H1 (cell line): ENCODE results near the gene CIBAR2. TPM values are rescaled to one million over a fixed set of nuclear protein-coding genes. Genes with fewer than 3 reads are reported as not detected.

Experiments used
- CTCF ChIA-PET: fragments of 300-600 bp; sonication (Branson Sonifier 250); formaldehyde crosslinking; loops from one replicate; lab custom pipeline; 2021; ENCODE audit not compliant: partially characterized antibody; lab: Charles Lee
- POLR2A ChIA-PET: fragments of 300-600 bp; sonication (Branson Sonifier 250); formaldehyde crosslinking; loops from one replicate; lab custom pipeline; 2021; ENCODE audit warnings: inconsistent platforms; ENCODE audit not compliant: partially characterized antibody; lab: Charles Lee
- DNase-seq, 2 experiments: peaks; one replicate each; pipeline versions ENCODE4 v3.0.0 to v3.0.0-alpha.2; 2010 to 2022; ENCODE audit warnings: low spot score in 2 of 2, low read depth in 1 of 2, mixed read lengths in 1 of 2
- FAIRE-seq: peaks from 2 replicates; lab custom pipeline; 2011; peaks lifted over from hg19 to GRCh38; lab: Jason Lieb, UNC
- H2AFZ ChIP-seq: 2 replicates; pipeline ENCODE4 v1.8.1; 2012; ENCODE audit warnings: low read length, inconsistent platforms
- H2AK5ac ChIP-seq: 2 replicates; pipeline ENCODE4 v1.6.1; 2013; ENCODE audit warnings: low read depth, low read length
- H2BK120ac ChIP-seq: replicated peaks from 2 replicates; pipeline ENCODE3; 2013; ENCODE audit warnings: low read depth, low read length, inconsistent platforms
- H2BK12ac ChIP-seq: 2 replicates; pipeline ENCODE4 v1.6.1; 2013; ENCODE audit warnings: low read depth, low read length
- H2BK15ac ChIP-seq: 2 replicates; pipeline ENCODE4 v1.6.1; 2013; ENCODE audit warnings: low read length
- H2BK20ac ChIP-seq: 2 replicates; pipeline ENCODE4 v1.6.1; 2013; ENCODE audit warnings: low read length
- H2BK5ac ChIP-seq: 2 replicates; pipeline ENCODE4 v1.6.1; 2013; ENCODE audit warnings: low read depth, low read length
- H3K14ac ChIP-seq: 2 replicates; pipeline ENCODE4 v1.6.1; 2013; ENCODE audit warnings: inconsistent platforms; ENCODE audit not compliant: insufficient read length
- H3K18ac ChIP-seq: 2 replicates; pipeline ENCODE4 v1.6.1; 2013; ENCODE audit warnings: low read length; ENCODE audit errors: extremely low read depth
- H3K23ac ChIP-seq: 2 replicates; pipeline ENCODE4 v1.6.1; 2013; ENCODE audit warnings: inconsistent platforms; ENCODE audit not compliant: insufficient read length
- H3K23me2 ChIP-seq: 2 replicates; pipeline ENCODE4 v1.6.1; 2013; ENCODE audit warnings: low read depth, low read length
- H3K27ac ChIP-seq: 2 replicates; pipeline ENCODE4 v1.6.1; 2011; ENCODE audit warnings: low read depth, low read length, inconsistent platforms
- H3K27me3 ChIP-seq, 4 experiments: replicated peaks in 1 of 4; 1 replicate in 1 of 4; 2 replicates in 3 of 4; pipeline versions ENCODE4 v1.6.1 to v1.8.1; 2011 to 2013; ENCODE audit warnings: low read length in 3 of 4, mild to moderate bottlenecking in 3 of 4, inconsistent platforms in 2 of 4, mixed read lengths in 2 of 4, moderate library complexity in 1 of 4; ENCODE audit not compliant: control insufficient read depth in 3 of 4, insufficient read depth in 3 of 4; ENCODE audit errors: extremely low read depth in 1 of 4
- H3K36me3 ChIP-seq, 4 experiments: 2 replicates each; pipeline versions ENCODE4 v1.6.1 to v1.8.1; 2011 to 2013; ENCODE audit warnings: mild to moderate bottlenecking in 4 of 4, low read length in 3 of 4, moderate library complexity in 2 of 4, control low read depth in 1 of 4, inconsistent platforms in 1 of 4; ENCODE audit not compliant: insufficient read depth in 4 of 4, control insufficient read depth in 2 of 4
- H3K4ac ChIP-seq: replicated peaks from 2 replicates; pipeline ENCODE3; 2013; ENCODE audit warnings: low read length, low read depth, mixed read lengths, inconsistent platforms; ENCODE audit not compliant: insufficient read length
- H3K4me1 ChIP-seq, 4 experiments: replicated peaks in 1 of 4; 1 replicate in 1 of 4; 2 replicates in 3 of 4; pipeline versions ENCODE4 v1.6.1 to v1.8.1; 2011 to 2013; ENCODE audit warnings: low read length in 3 of 4, inconsistent platforms in 2 of 4, mixed read lengths in 1 of 4; ENCODE audit not compliant: insufficient read depth in 4 of 4, control insufficient read depth in 3 of 4
- H3K4me2 ChIP-seq, 2 experiments: 2 replicates each; pipeline versions ENCODE4 v1.6.1 to v1.8.1; 2011 to 2013; ENCODE audit warnings: low read depth in 2 of 2, low read length in 2 of 2, control low read depth in 1 of 2, inconsistent platforms in 1 of 2, mild to moderate bottlenecking in 1 of 2; ENCODE audit not compliant: insufficient read depth in 1 of 2
- H3K4me3 ChIP-seq, 4 experiments: fragments of 200-600, 300-600 bp in 1 of 4; sonication (generic), shearing (Covaris generic), sonication (Bioruptor Twin) in 1 of 4; 2 replicates each; pipeline versions ENCODE4 v1.5.1 to v1.8.1; 2011 to 2016; ENCODE audit warnings: low read length in 4 of 4, low read depth in 3 of 4, control low read depth in 2 of 4, inconsistent platforms in 2 of 4, mild to moderate bottlenecking in 2 of 4, mixed read lengths in 1 of 4, moderate library complexity in 1 of 4; ENCODE audit not compliant: insufficient read depth in 2 of 4; ENCODE audit errors: extremely low read depth in 1 of 4
- H3K56ac ChIP-seq: replicated peaks from 2 replicates; pipeline ENCODE3; 2013; ENCODE audit warnings: low read depth, mild to moderate bottlenecking, mixed read lengths, low read length, inconsistent platforms; ENCODE audit not compliant: insufficient read length
- H3K79me1 ChIP-seq: 2 replicates; pipeline ENCODE4 v1.6.1; 2013; ENCODE audit warnings: low read depth, low read length, control low read depth
- H3K79me2 ChIP-seq, 2 experiments: 2 replicates each; pipeline versions ENCODE4 v1.6.1 to v1.8.1; 2012 to 2013; ENCODE audit warnings: low read length in 2 of 2, mild to moderate bottlenecking in 2 of 2, inconsistent platforms in 1 of 2; ENCODE audit not compliant: insufficient read depth in 2 of 2, control insufficient read depth in 1 of 2
- H3K9ac ChIP-seq, 4 experiments: replicated peaks in 1 of 4; 1 replicate in 1 of 4; 2 replicates in 3 of 4; pipeline versions ENCODE4 v1.6.1 to v1.8.1; 2011 to 2013; ENCODE audit warnings: low read depth in 3 of 4, low read length in 3 of 4, control low read depth in 2 of 4, mild to moderate bottlenecking in 2 of 4, moderate library complexity in 2 of 4, inconsistent platforms in 1 of 4; ENCODE audit errors: extremely low read depth in 1 of 4
- H3K9me3 ChIP-seq, 2 experiments: 2 replicates each; pipeline versions ENCODE4 v1.6.1 to v1.8.1; 2012 to 2013; ENCODE audit warnings: mild to moderate bottlenecking in 2 of 2, moderate library complexity in 2 of 2, control low read depth in 1 of 2, inconsistent platforms in 1 of 2, low read depth in 1 of 2, low read length in 1 of 2, mixed read lengths in 1 of 2; ENCODE audit not compliant: insufficient read depth in 2 of 2
- H4K20me1 ChIP-seq, 2 experiments: replicated peaks in 1 of 2; 2 replicates each; pipeline versions ENCODE3 to v1.8.1; 2011 to 2013; ENCODE audit warnings: inconsistent platforms in 2 of 2, low read length in 2 of 2, mild to moderate bottlenecking in 1 of 2; ENCODE audit not compliant: insufficient read depth in 2 of 2, control insufficient read depth in 1 of 2
- H4K5ac ChIP-seq: 2 replicates; pipeline ENCODE4 v1.6.1; 2013; ENCODE audit warnings: low read length, low read depth, mixed read lengths, inconsistent platforms; ENCODE audit not compliant: insufficient read length
- H4K8ac ChIP-seq: 2 replicates; pipeline ENCODE4 v1.8.0; 2013; ENCODE audit warnings: mild to moderate bottlenecking, moderate library complexity, low read length, inconsistent platforms; ENCODE audit not compliant: insufficient read depth; ENCODE audit errors: extremely low read depth
- H4K91ac ChIP-seq: replicated peaks from 2 replicates; pipeline ENCODE3; 2013; ENCODE audit warnings: low read length, mixed read lengths, inconsistent platforms; ENCODE audit not compliant: insufficient read length
- E2F6 ChIP-seq: IDR thresholded peaks from 2 replicates; pipeline ENCODE4 v1.6.1; 2012; ENCODE audit warnings: inconsistent platforms
- MAX ChIP-seq: IDR thresholded peaks from 2 replicates; pipeline ENCODE4 v1.6.1; 2012; ENCODE audit warnings: inconsistent platforms
- SIX5 ChIP-seq: IDR thresholded peaks from 2 replicates; pipeline ENCODE4 v1.6.1; 2011; ENCODE audit warnings: mild to moderate bottlenecking, low read depth, low read length
- WGBS, 2 experiments: shearing (Covaris generic) in 1 of 2; methylation state at CpG; one replicate each; pipeline versions ENCODE4 v1.1.6 to v1.1.7; 2013 to 2015; ENCODE audit warnings: low lambda C conversion rate in 2 of 2, mixed read lengths in 2 of 2, inconsistent platforms in 1 of 2, low coverage in 1 of 2, missing lambda C conversion rate in 1 of 2; ENCODE audit not compliant: insufficient replicate concordance in 2 of 2, insufficient coverage in 1 of 2, insufficient read length in 1 of 2; ENCODE audit errors: extremely low coverage in 1 of 2, missing lambda C conversion rate in 1 of 2; 5-methylcytosine and 5-hydroxymethylcytosine counted together
- polyA plus RNA-seq, 7 experiments: library from polyadenylated mRNA; depleted of rRNA in 3 of 7; stranded (reverse) in 5 of 7; unstranded in 2 of 7; fragments of >200 nt in 5 of 7; fragments of 200-250 nt in 2 of 7; gene quantifications; 1 replicate in 5 of 7; 2 replicates in 1 of 7; 4 replicates in 1 of 7; pipeline versions ENCODE4 v1.2.1 to v1.2.3, GENCODE V29; 2011 to 2013; ENCODE audit warnings: missing spikeins in 2 of 7, mixed read lengths in 2 of 7
- total RNA-seq: library from RNA; stranded (reverse); fragmentation: NEBNext Ultra II Directional; extraction: Animal tissue kit (Norgen Biotek cat#: 25700); gene quantifications from 2 replicates; pipeline ENCODE4 v1.2.1, GENCODE V29; 2021

Gene CIBAR2
- total and polyA plus RNA-seq, 2 of the 8 experiments (the other 6 are each of a cell fraction or from before 2014, with no cell fraction given): 0.18 TPM; not detected in 1

- Histone ChIP-seq H3K14ac (no peak overlapping the region), H4K20me1 (no peaks in the 10 kb centered on the region), H3K27ac (no peak overlapping the region), H2BK15ac (peak overlapping the region; percentile 63; the same call in 1 of the 2 replicates), H2AK5ac (no peak overlapping the region), H3K4me3 (no peak overlapping the region), H3K18ac (no peak overlapping the region; the same call in 1 of the 2 replicates), H3K79me2 (no peaks in the 10 kb centered on the region), H2BK120ac (no peak overlapping the region), H3K4ac (no peak overlapping the region), H2BK20ac (no peak overlapping the region), H2BK5ac (no peak overlapping the region), H2BK12ac (peak overlapping the region; percentile 27; the same call in 1 of the 2 replicates), H2AFZ (no peak overlapping the region), H3K4me1 (peaks cover 0 to 5% (median 4%) of the 10 kb centered on the region in 4 experiments; a peak in 4 of 7 replicates), H3K23ac (no peak overlapping the region), H3K27me3 (no peaks in the 10 kb centered on the region), H3K9me3 (no peaks in the 10 kb centered on the region), H3K23me2 (no peaks in the 10 kb centered on the region), H3K36me3 (no peaks in the 10 kb centered on the region), H3K56ac (no peak overlapping the region), H4K8ac (no peak overlapping the region; the same call in 1 of the 2 replicates), H4K91ac (peak overlapping the region; percentile 72), H3K9ac (no peak overlapping the region), H3K79me1 (no peaks in the 10 kb centered on the region), H4K5ac (no peak overlapping the region), H3K4me2 (no peak overlapping the region)
- POLR2A ChIA-PET: interaction anchor here (2.4 kb wide), 1 partner anchor 9 kb away, joined by 5 read pairs; no protein-coding TSS in a partner anchor
- 84% methylated on average over 14 of the region's 14 CpGs; no CpG with 5 or more reads in 1 of the 2 experiments for WGBS, 2 experiments
- DNase-seq: no peak
- no peak for FAIRE-seq
- CTCF ChIA-PET: interaction anchor here (0.7 to 5.8 kb wide), 27 partner anchors 10 to 479 kb away, joined by 3 to 59 read pairs (median 7); partner anchors contain the start of gene KIAA0513
- TF ChIP-seq MAX (peak; percentile 73), SIX5 (no peak), E2F6 (peak; percentile 75)
These were observed 56.6 kb downstream of the CIBAR2 start for GRCh38 chr16:85055493-85056210.
